Germinal center (tissue), 1 donor: ENCODE data around the gene GAA.
A peak's percentile ranks its signal among the peaks of the same experiment; 100 is the strongest.
"Not testable (repeated sequence)": the region's sequence is repeated elsewhere in the genome, so short reads cannot be mapped to it uniquely, and the experiment has no call there.

ENCODE experiments used
- DNase-seq: peaks from one replicate; pipeline ENCODE4 v3.0.0; 2012; ENCODE audit warnings: mixed read lengths, low spot score

The GAA gene

GRCh38 chr17:80145076-80146075, 44.0 kb downstream of the GAA start:
- no peak for DNase-seq

GRCh38 chr17:80146121-80147034, 45.0 kb downstream of the GAA start:
- DNase-seq = peak; percentile 44

DNA sequence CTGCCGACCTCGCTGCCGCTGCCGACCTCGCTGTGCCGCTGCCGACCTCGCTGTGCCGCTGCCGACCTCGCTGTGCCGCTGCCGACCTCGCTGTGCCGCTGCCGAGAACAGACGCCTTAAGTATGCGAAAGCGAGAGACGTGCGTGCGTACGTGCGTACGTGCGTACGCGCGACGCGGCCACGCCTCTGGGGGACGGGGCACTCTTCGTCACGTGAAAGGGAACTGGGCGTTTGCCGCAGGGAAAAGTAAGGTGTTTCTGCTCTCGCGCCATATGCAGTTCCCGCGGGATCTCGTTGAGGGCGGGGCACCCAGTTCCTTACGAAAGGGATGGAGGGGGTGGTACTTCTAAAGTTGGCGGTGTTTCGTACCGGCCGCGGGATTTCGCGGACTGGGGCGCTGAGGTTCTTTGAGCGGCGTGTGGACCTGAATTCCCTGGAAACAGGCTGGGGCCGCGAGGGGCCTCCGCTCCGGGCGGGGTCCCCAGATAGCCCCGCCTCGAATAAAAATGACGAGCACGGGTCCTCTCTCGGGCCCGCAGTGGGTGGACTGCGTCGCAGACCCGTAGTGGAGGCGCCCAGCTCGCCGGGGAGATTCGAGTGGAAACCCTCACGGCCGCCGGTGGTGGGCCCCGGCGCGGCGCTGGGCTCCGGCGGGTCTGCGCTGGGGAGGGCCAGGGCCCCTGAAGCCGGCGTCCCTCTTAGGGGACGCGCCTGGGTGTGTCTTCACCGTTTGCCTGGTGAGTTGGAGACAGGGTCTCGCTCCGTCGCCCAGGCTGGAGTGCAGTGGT, 45.8 kb downstream of the GAA start, which contains the start of gene EIF4A3:
EIF4A3 (minus strand) TSS at position 94 of the 788 bp plus-strand sequence. CDS start 167 bp downstream, outside the sequence.
- peak; percentile 98 for DNase-seq

DNA sequence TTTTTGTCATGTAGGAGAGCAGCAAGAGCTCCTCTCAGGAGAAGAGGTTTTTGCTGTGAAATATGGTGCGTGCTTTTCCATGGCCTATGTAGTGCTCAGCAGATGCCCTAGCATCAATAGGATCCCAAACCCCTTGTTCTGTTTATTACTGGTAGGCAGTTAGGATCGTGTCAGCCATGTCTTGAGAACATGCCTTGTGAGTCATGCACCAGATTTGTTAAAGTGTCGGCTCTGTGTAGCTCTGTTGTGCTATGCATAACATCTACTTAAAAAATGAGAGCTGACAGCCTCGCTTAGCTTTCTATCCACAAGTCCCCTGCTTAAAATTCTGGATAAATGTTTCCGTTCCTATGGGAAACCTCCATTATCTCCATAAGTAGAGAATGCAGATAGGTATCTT, 50.0 kb downstream of the GAA start:
- no peak for DNase-seq

- DNase-seq = no peak
These were observed 50.8 kb downstream of the GAA start for GRCh38 chr17:80152081-80152702.

DNA sequence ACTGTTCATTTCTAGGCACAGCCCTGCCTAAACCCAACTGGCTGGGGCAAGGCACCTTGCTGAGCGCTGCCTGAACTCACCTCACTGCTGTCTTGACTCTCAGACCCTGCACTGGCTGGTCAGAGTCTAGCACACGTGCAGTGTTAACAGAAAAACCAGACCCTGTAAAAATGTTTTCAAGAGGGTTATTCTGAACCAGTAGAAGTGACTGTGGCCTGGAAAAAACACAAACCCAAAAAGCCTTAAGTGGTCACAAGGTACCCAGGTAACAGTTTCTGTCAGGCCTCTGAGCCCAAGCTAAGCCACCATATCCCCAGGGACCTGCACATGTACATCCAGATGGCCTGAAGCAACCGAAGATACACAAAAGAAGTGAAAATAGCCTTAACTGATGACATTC, 51.6 kb downstream of the GAA start:
- no peak for DNase-seq

GRCh38 chr17:80154166-80154565, 52.8 kb downstream of the GAA start:
- DNase-seq = no peak

DNA sequence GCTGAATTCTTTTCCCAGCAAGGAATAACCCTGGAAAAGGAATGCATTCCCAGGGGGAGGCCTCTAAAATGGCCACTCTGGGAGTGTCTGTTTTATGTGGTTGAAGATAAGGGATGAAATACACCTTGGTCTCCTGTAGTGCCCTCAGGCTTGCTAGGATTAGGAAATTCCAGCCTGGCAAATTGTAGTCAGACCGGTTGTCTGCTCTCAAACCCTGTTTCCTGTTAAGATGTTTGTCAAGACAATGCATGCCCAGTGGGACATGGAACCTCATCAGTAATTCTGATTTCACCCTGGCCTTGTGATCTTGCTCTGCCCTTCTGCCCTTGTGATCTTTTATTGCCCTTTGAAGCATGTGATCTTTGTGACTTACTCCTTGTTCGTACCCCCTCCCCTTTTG, 54.2 kb downstream of the GAA start:
- not testable (repeated sequence) for DNase-seq

DNA sequence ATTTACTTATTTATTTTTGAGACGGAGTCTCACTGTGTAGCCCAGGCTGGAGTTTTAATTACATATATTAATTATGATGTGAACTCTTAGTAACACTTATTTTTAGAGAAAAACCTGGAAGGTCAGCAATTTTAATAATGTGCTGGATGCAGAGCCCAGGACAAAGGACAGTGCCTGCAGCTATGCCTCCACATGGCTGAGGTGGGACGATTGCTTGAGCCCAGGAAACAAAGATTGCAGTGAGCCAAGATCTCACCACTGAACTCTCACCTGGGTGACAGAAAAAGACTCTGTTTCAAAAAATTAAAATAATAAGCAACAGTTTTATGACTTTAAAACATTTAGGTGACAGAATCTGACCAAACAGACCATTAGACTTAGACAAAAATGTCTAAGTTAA, 57.5 kb downstream of the GAA start:
- DNase-seq = no peak

DNA sequence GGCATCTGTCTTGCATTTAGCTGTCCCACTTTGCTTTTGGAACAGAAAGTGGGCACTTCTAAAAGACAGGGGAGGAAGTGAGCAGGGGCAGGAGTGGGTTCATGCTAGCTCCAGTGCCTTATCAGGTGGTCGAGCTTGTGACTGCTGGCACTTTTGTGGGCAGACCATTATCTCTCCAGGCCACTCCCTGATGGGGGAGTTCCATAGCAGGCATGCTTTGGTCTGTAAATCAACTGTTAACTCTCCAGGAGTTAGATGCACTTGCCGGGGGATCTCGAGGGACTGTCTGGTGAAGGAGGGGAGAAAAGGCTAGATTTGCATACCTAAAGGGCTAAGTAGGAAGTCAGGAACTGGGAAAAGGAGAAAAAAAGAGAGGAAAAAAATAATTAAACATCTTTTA, 59.2 kb downstream of the GAA start:
- no peak for DNase-seq

DNA sequence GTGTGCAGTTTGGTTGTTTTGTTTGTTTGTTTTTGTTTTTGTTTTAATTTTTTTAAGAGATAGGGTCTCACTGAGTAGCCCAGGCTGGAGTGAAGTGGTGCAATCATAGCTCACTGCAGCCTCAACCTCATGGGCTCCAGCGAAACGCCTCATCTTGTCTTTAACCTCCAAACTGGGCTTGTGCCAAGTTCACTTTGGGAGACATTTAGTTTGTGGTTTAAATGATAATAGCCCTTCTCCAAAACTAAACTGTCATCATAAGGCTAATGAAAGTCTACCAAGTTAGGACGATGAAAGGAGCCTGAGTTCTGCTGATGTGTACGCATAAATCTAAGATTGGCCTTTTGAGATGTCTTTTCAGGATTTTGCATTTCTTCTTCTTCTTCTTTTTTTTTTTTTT, 62.0 kb downstream of the GAA start:
- DNase-seq = no peak

GRCh38 chr17:80164185-80164584, 62.8 kb downstream of the GAA start:
- DNase-seq = no peak

- no peak for DNase-seq
These were observed 65.1 kb downstream of the GAA start for GRCh38 chr17:80166446-80166845.

DNA sequence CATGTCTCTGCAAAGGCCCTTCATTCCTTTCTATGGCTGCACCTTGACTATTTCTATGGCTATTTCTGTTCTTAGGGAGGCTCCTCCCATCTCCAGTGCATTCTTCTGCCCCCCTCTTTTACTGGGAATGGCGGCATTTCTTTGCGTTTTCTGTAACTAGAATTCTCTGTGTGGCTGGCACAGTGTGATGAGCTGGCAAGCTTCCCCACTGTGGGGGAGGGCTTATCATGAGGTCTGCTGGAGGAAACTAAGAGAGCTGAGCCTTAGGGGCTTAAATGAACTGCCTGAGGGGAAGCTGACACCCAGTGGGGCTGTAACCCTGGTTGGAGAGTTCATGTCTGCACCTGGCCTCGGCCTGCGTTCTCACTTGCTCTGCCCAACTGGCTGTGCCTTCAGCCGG, 67.0 kb downstream of the GAA start:
- DNase-seq = no peak

DNA sequence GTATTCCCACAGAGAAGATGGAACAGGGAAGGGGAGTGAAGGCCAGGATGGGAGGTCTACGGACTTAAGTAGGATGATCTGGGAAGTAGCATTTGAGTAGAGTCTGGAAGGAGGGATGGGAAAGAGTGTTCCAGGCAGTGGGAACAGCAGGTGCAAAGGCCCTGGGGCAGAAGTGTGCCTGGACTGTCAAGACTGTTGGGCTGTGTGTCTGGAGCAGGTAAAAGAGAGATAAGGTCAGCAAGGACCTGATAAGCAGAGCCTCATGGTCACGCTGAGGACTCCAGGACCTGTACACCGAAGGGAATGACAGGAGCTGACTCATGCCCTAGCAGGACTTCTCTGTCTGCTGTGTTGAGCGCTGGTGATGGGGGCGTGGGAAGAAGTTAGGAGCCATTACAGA, 67.7 kb downstream of the GAA start:
- no peak for DNase-seq
